ENCODE data around the gene RRAGC. TPM values are rescaled to one million over a fixed set of nuclear protein-coding genes. Genes with fewer than 3 reads are reported as not detected.

Gene RRAGC
- total RNA-seq: 10 to 100 TPM; 24.3 to 24.4 TPM

GRCh38 chr1:38859561-38860453 is at the start of gene RRAGC:
TSS of gene RRAGC (minus strand) at chr1:38859772. CDS start at chr1:38859646, 126 bp downstream.

GRCh38 chr1:38881487-38881886 is 21.9 kb upstream of the RRAGC start, which contains the start of gene GJA9:
TSS of gene GJA9 (minus strand) at chr1:38881587. CDS start at chr1:38876098, 5,489 bp downstream.

GRCh38 chr1:38873027-38873969 is 13.7 kb upstream of the RRAGC start, which contains the start of gene MYCBP:
TSS of gene MYCBP (minus strand) at chr1:38873348. CDS start at chr1:38873305, 43 bp downstream.

Other genes starting within 250 kb of the RRAGC start
- 10 to 100 TPM; 48.7 to 52.3 TPM for gene MYCBP, start 13.6 kb upstream of the RRAGC start, total RNA-seq
- not detected for gene GJA9, start 21.8 kb upstream of the RRAGC start, total RNA-seq
- not detected for gene RHBDL2, start 82.1 kb upstream of the RRAGC start, total RNA-seq
- 10 to 100 TPM; 74.9 to 78.4 TPM for gene AKIRIN1, start 131.5 kb upstream of the RRAGC start, total RNA-seq
- gene NDUFS5, start 166.6 kb upstream of the RRAGC start, total RNA-seq: 100 to 1,000 TPM; 149 to 152 TPM